ENCODE data around the gene UCN2.
"Not testable (repeated sequence)": the region's sequence is repeated elsewhere in the genome, so short reads cannot be mapped to it uniquely, and the experiment has no call there.

- TF ChIP-seq CTCF, POLR2A (IDR thresholded peaks at IDR 0.05): not testable (repeated sequence)
These were observed 11.9 kb downstream of the UCN2 start for GRCh38 chr3:48551651-48552050.

All from transverse colon (tissue), 3 donors.